OCI-LY3 (cell line): ENCODE results near the gene LMBRD1.

Experiments
- H2AFZ ChIP-seq: fragments of 200-600, 300-600 bp; shearing (Covaris generic); 2 replicates; pipeline ENCODE4 v1.6.0; 2014; ENCODE audit warnings: antibody characterized with exemption, low read depth, low read length
- H3K27ac ChIP-seq: fragments of 200-600, 300-600 bp; sonication (generic); 2 replicates; pipeline ENCODE4 v1.5.1; 2014; ENCODE audit warnings: mild to moderate bottlenecking, low read length, moderate library complexity, mixed read lengths
- H3K27me3 ChIP-seq: fragments of 200-600, 300-600 bp; sonication (generic); 2 replicates; pipeline ENCODE4 v1.6.1; 2014; ENCODE audit warnings: low read depth, low read length, mixed read lengths
- H3K36me3 ChIP-seq: fragments of 200-600, 300-600 bp; sonication (generic); replicated peaks from 2 replicates; pipeline ENCODE3; 2014; ENCODE audit warnings: low read depth, low read length, mixed read lengths
- H3K4me1 ChIP-seq: fragments of 300-600, 200-600 bp; sonication (generic); 2 replicates; pipeline ENCODE4 v1.6.1; 2014; ENCODE audit warnings: low read length, mixed read lengths
- H3K4me2 ChIP-seq: fragments of 200-600, 300-600 bp; sonication (generic); 2 replicates; pipeline ENCODE4 v1.6.1; 2014; ENCODE audit warnings: low read length, mixed read lengths
- H3K4me3 ChIP-seq: fragments of 300-600, 200-600 bp; sonication (generic); 2 replicates; pipeline ENCODE4 v1.5.1; 2014; ENCODE audit warnings: antibody characterized with exemption, mild to moderate bottlenecking, low read length, moderate library complexity
- H3K79me2 ChIP-seq: fragments of 300-600, 200-600 bp; shearing (Covaris generic); 2 replicates; pipeline ENCODE4 v1.6.1; 2014; ENCODE audit warnings: mild to moderate bottlenecking, low read length, mixed read lengths
- H3K9ac ChIP-seq: fragments of 300-600, 200-600 bp; shearing (Covaris generic); 2 replicates; pipeline ENCODE4 v1.6.0; 2014; ENCODE audit warnings: mild to moderate bottlenecking, low read length, moderate library complexity
- H3K9me3 ChIP-seq: fragments of 200-600, 300-600 bp; shearing (Covaris generic); 2 replicates; pipeline ENCODE4 v1.6.1; 2014; ENCODE audit warnings: low read length, mixed read lengths; ENCODE audit not compliant: insufficient read depth
- H4K20me1 ChIP-seq: fragments of 200-600, 300-600 bp; sonication (generic); 2 replicates; pipeline ENCODE4 v1.6.1; 2016; ENCODE audit warnings: low read length, mixed read lengths; ENCODE audit not compliant: insufficient read depth
- CTCF ChIP-seq: fragments of 200-600, 300-600 bp; sonication (generic); IDR thresholded peaks from 2 replicates; pipeline ENCODE4 v1.5.1; 2014; ENCODE audit warnings: antibody characterized with exemption, low read length, low read depth
- EZH2phosphoT487 ChIP-seq: fragments of 200-600 bp; shearing (Covaris generic); IDR thresholded peaks from 2 replicates; pipeline ENCODE4 v1.6.1; 2018; ENCODE audit warnings: antibody characterized with exemption, mixed run types, low read depth

LMBRD1 gene

GRCh38 chr6:69784595-69785377 is 12.0 kb downstream of the LMBRD1 start:
- H3K79me2 ChIP-seq, result no peaks in the 10 kb centered on the region; the same call in 1 of the 2 replicates
- TF ChIP-seq CTCF (no peak), EZH2phosphoT487 (no peak)
- H2AFZ ChIP-seq, result no peak overlapping the region
- H4K20me1 ChIP-seq, result peaks cover 24% of the 10 kb centered on the region; the same call in 1 of the 2 replicates
- H3K4me3 ChIP-seq, result no peak overlapping the region
- peaks cover 18% of the 10 kb centered on the region for H3K36me3 ChIP-seq
- no peaks in the 10 kb centered on the region for H3K27me3 ChIP-seq
- no peak overlapping the region for H3K9ac ChIP-seq
- H3K9me3 ChIP-seq, result no peaks in the 10 kb centered on the region
- H3K4me2 ChIP-seq, result no peak overlapping the region
- peaks cover 17% of the 10 kb centered on the region for H3K4me1 ChIP-seq
- no peak overlapping the region for H3K27ac ChIP-seq

- H4K20me1 ChIP-seq, result peaks cover 23% of the 10 kb centered on the region; the same call in 1 of the 2 replicates
- H3K9ac ChIP-seq, result no peak overlapping the region
- H3K9me3 ChIP-seq, result no peaks in the 10 kb centered on the region
- H3K4me1 ChIP-seq, result peaks cover 10% of the 10 kb centered on the region
- H3K27me3 ChIP-seq, result no peaks in the 10 kb centered on the region
- no peak overlapping the region for H3K27ac ChIP-seq
- no peak overlapping the region for H2AFZ ChIP-seq
- no peak overlapping the region for H3K4me2 ChIP-seq
- H3K79me2 ChIP-seq, result no peaks in the 10 kb centered on the region; the same call in 1 of the 2 replicates
- H3K4me3 ChIP-seq, result no peak overlapping the region
- TF ChIP-seq CTCF (no peak), EZH2phosphoT487 (no peak)
- H3K36me3 ChIP-seq, result peaks cover 14% of the 10 kb centered on the region
Measured at GRCh38 chr6:69783108-69783507, 13.7 kb downstream of the LMBRD1 start.

GRCh38 chr6:69780585-69781178 is 16.1 kb downstream of the LMBRD1 start:
- H3K79me2 ChIP-seq, result no peaks in the 10 kb centered on the region; the same call in 1 of the 2 replicates
- no peak overlapping the region for H3K27ac ChIP-seq
- peaks cover 10% of the 10 kb centered on the region for H3K4me1 ChIP-seq
- TF ChIP-seq EZH2phosphoT487 (no peak), CTCF (no peak)
- H4K20me1 ChIP-seq, result peaks cover 20% of the 10 kb centered on the region; the same call in 1 of the 2 replicates
- H3K4me2 ChIP-seq, result no peak overlapping the region
- H3K4me3 ChIP-seq, result no peak overlapping the region
- H3K9me3 ChIP-seq, result no peaks in the 10 kb centered on the region
- peaks cover 24% of the 10 kb centered on the region for H3K36me3 ChIP-seq
- H3K27me3 ChIP-seq, result no peaks in the 10 kb centered on the region
- no peak overlapping the region for H2AFZ ChIP-seq
- no peak overlapping the region for H3K9ac ChIP-seq

- H3K4me2 ChIP-seq, result no peak overlapping the region
- H3K27ac ChIP-seq, result no peak overlapping the region
Measured at GRCh38 chr6:69775941-69776340, 20.9 kb downstream of the LMBRD1 start.

More at GRCh38 chr6:69775941-69776340, 20.9 kb downstream of the LMBRD1 start:
- TF ChIP-seq CTCF (no peak), EZH2phosphoT487 (no peak)
- H3K36me3 ChIP-seq, result peaks cover 37% of the 10 kb centered on the region
- no peaks in the 10 kb centered on the region for H3K27me3 ChIP-seq
- no peaks in the 10 kb centered on the region for H3K9me3 ChIP-seq
- no peak overlapping the region for H3K4me3 ChIP-seq
- H3K9ac ChIP-seq, result no peak overlapping the region
- H4K20me1 ChIP-seq, result peaks cover 10% of the 10 kb centered on the region; the same call in 1 of the 2 replicates
- H2AFZ ChIP-seq, result no peak overlapping the region
- no peaks in the 10 kb centered on the region for H3K79me2 ChIP-seq
- H3K4me1 ChIP-seq, result no peaks in the 10 kb centered on the region
